ENCODE results near the gene KRT73. TPM values are rescaled to one million over a fixed set of nuclear protein-coding genes. Genes with fewer than 3 reads are reported as not detected.
A peak's percentile ranks its signal among the peaks of the same experiment; 100 is the strongest.

The KRT73 gene
- total RNA-seq (ENCODE audit: low replicate concordance): 0.12 TPM in 1 of 2 replicates, not detected in the other
- long read RNA-seq: 0 reads

GRCh38 chr12:52618216-52618615, at the start of gene KRT73:
KRT73 (minus strand) TSS chr12:52618559; CDS start chr12:52618524, 35 bp downstream.
- Mint-ChIP-seq H3K27me3 (peaks cover 32% of the 10 kb centered on the region), H3K9me3 (no peaks in the 10 kb centered on the region), H3K4me3 (no peak within 1 kb of the TSS), H3K27ac (no peak within 1 kb of the TSS), H3K36me3 (no peaks in the 10 kb centered on the region), H3K4me1 (ENCODE audit: unreplicated experiment) (no peaks in the 10 kb centered on the region)
- no peak for DNase-seq (ENCODE audit: extremely low spot score, unreplicated experiment)
- TF ChIP-seq, protein P1, sequence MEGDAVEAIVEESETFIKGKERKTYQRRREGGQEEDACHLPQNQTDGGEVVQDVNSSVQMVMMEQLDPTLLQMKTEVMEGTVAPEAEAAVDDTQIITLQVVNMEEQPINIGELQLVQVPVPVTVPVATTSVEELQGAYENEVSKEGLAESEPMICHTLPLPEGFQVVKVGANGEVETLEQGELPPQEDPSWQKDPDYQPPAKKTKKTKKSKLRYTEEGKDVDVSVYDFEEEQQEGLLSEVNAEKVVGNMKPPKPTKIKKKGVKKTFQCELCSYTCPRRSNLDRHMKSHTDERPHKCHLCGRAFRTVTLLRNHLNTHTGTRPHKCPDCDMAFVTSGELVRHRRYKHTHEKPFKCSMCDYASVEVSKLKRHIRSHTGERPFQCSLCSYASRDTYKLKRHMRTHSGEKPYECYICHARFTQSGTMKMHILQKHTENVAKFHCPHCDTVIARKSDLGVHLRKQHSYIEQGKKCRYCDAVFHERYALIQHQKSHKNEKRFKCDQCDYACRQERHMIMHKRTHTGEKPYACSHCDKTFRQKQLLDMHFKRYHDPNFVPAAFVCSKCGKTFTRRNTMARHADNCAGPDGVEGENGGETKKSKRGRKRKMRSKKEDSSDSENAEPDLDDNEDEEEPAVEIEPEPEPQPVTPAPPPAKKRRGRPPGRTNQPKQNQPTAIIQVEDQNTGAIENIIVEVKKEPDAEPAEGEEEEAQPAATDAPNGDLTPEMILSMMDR (conservative IDR thresholded peaks at IDR 0.05): no peak

DNA sequence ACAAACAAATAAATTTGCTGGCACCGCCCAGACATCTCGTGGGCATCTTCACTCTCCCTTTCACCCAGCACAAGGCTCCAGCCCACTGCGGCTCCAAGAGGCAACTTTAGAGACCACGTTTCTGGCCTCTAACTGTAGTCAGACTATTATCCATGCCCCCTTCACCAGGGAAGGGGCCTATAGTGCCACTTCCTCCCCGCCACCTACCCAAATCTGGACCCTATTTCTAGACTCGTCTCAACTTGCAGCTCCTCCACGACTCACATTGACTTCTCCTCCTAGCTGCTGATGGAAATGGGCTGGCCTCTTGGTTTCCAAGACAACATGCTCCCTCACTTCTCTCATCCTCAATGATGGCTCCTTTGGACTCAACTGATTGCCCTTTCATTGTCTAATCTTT, 49.6 kb upstream of the KRT73 start:
- H3K27ac Mint-ChIP-seq: peak overlapping the region; percentile 15
- no peaks in the 10 kb centered on the region for H3K4me1 Mint-ChIP-seq (ENCODE audit: unreplicated experiment)
- DNase-seq (ENCODE audit: extremely low spot score, unreplicated experiment): no peak
- H3K4me3 Mint-ChIP-seq: no peak overlapping the region
- no peaks in the 10 kb centered on the region for H3K9me3 Mint-ChIP-seq
- peaks cover 21% of the 10 kb centered on the region for H3K27me3 Mint-ChIP-seq
- TF ChIP-seq, protein P1 (conservative IDR thresholded peaks at IDR 0.05): no peak
- no peaks in the 10 kb centered on the region for H3K36me3 Mint-ChIP-seq

- Mint-ChIP-seq H3K4me1 (ENCODE audit: unreplicated experiment) (no peaks in the 10 kb centered on the region), H3K4me3 (no peak overlapping the region), H3K9me3 (no peaks in the 10 kb centered on the region), H3K27me3 (peaks cover 21% of the 10 kb centered on the region), H3K36me3 (no peaks in the 10 kb centered on the region), H3K27ac (peak overlapping the region; percentile 35)
- TF ChIP-seq, protein P1 (conservative IDR thresholded peaks at IDR 0.05): peak; percentile 27
- no peak for DNase-seq (ENCODE audit: extremely low spot score, unreplicated experiment)
These were observed 49.1 kb upstream of the KRT73 start for GRCh38 chr12:52667509-52667908.

DNA sequence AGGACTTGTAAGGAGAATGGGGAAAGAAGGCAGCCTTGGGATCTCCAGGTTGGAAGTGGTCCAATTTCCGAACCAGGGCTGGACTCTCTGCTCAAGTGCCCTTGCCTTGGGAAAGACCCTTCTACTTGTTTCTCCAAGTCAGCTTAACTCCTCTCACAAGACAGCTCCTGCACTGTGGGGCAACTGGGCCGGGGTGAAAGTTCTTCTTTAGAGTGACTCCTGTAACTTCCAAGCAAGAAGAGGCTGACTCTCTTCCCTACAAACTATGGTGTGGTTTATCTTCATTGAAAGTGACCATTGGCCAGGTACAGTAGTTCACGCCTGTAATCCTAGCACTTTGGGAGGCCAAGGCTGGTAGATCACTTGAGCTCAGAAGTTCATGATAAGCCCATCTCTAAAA, 48.1 kb upstream of the KRT73 start:
- Mint-ChIP-seq H3K4me3 (no peak overlapping the region), H3K9me3 (no peaks in the 10 kb centered on the region), H3K27me3 (peaks cover 21% of the 10 kb centered on the region), H3K4me1 (ENCODE audit: unreplicated experiment) (no peaks in the 10 kb centered on the region), H3K36me3 (no peaks in the 10 kb centered on the region), H3K27ac (no peak overlapping the region)
- no peak for DNase-seq (ENCODE audit: extremely low spot score, unreplicated experiment)
- TF ChIP-seq, protein P1 (conservative IDR thresholded peaks at IDR 0.05): no peak

- no peak overlapping the region for H3K4me3 Mint-ChIP-seq
- no peak overlapping the region for H3K27ac Mint-ChIP-seq
- no peaks in the 10 kb centered on the region for H3K36me3 Mint-ChIP-seq
- H3K4me1 Mint-ChIP-seq (ENCODE audit: unreplicated experiment): no peaks in the 10 kb centered on the region
- TF ChIP-seq, protein P1 (conservative IDR thresholded peaks at IDR 0.05): no peak
- H3K27me3 Mint-ChIP-seq: peaks cover 24% of the 10 kb centered on the region
- DNase-seq (ENCODE audit: extremely low spot score, unreplicated experiment): no peak
- no peaks in the 10 kb centered on the region for H3K9me3 Mint-ChIP-seq
These were observed 45.1 kb upstream of the KRT73 start for GRCh38 chr12:52663420-52663819.

GRCh38 chr12:52662918-52663229, 44.5 kb upstream of the KRT73 start:
- no peak for DNase-seq (ENCODE audit: extremely low spot score, unreplicated experiment)
- Mint-ChIP-seq H3K27ac (peak overlapping the region; percentile 55), H3K9me3 (no peaks in the 10 kb centered on the region), H3K36me3 (no peaks in the 10 kb centered on the region), H3K27me3 (peaks cover 27% of the 10 kb centered on the region), H3K4me1 (ENCODE audit: unreplicated experiment) (no peaks in the 10 kb centered on the region), H3K4me3 (no peak overlapping the region)
- TF ChIP-seq, protein P1 (conservative IDR thresholded peaks at IDR 0.05): no peak

Measured in type B pancreatic cell (in vitro differentiated cells).